PC-9 (cell line): ENCODE measurements around the gene ZCCHC14. TPM values are rescaled to one million over a fixed set of nuclear protein-coding genes. Genes with fewer than 3 reads are reported as not detected.

ENCODE experiments used
- BruUV-seq: library from RNA; stranded (reverse); fragments of 400-500 nt; replicated peaks from 2 replicates; lab custom pipeline; 2021; lab: Mats Ljungman, UMichigan
- CTCF ChIA-PET: fragments of 300-600 bp; sonication (Branson Sonifier 250); formaldehyde crosslinking; loops from one replicate; lab custom pipeline; 2022; ENCODE audit warnings: antibody characterized with exemption; lab: Charles Lee
- POLR2A ChIA-PET: fragments of 300-600 bp; sonication (Branson Sonifier 250); formaldehyde crosslinking; loops from one replicate; lab custom pipeline; 2022; ENCODE audit warnings: antibody characterized with exemption; ENCODE audit not compliant: unreplicated experiment; lab: Charles Lee
- DNase-seq, 2 experiments: peaks; one replicate each; pipeline versions ENCODE4 v3.0.0 to v3.0.0-alpha.2; 2015 to 2022; ENCODE audit warnings: mixed read lengths in 1 of 2
- H2AFZ ChIP-seq: fragments of 200-600 bp; sonication (generic); 2 replicates; pipeline ENCODE4 v1.8.1; 2017; ENCODE audit warnings: antibody characterized with exemption
- H3F3A ChIP-seq: fragments of 200-600 bp; sonication (generic); 2 replicates; pipeline ENCODE4 v1.8.1; 2017; ENCODE audit warnings: antibody characterized with exemption, mild to moderate bottlenecking, low read depth; ENCODE audit not compliant: insufficient read depth
- H3K27ac ChIP-seq: fragments of 200-600 bp; sonication (generic); 2 replicates; pipeline ENCODE4 v1.6.1; 2016; ENCODE audit warnings: mixed run types
- H3K27me3 ChIP-seq: fragments of 200-600 bp; sonication (generic); 2 replicates; pipeline ENCODE4 v1.6.1; 2016; ENCODE audit warnings: low read depth, mixed run types; ENCODE audit not compliant: insufficient read depth
- H3K36me3 ChIP-seq: fragments of 200-600 bp; sonication (generic); 2 replicates; pipeline ENCODE4 v1.6.1; 2016; ENCODE audit warnings: low read depth, mixed run types
- H3K4me1 ChIP-seq: fragments of 200-600 bp; sonication (generic); replicated peaks from 2 replicates; pipeline ENCODE4 v1.6.1; 2016; ENCODE audit warnings: mixed run types; ENCODE audit not compliant: insufficient read depth
- H3K4me2 ChIP-seq: fragments of 200-600 bp; sonication (generic); 2 replicates; pipeline ENCODE4 v1.6.1; 2017; ENCODE audit warnings: mixed run types
- H3K4me3 ChIP-seq: fragments of 200-600 bp; sonication (generic); 2 replicates; pipeline ENCODE4 v1.6.1; 2016; ENCODE audit warnings: mixed run types
- H3K79me2 ChIP-seq: fragments of 200-600 bp; sonication (generic); 2 replicates; pipeline ENCODE4 v1.6.1; 2017; ENCODE audit warnings: low read depth, mixed run types
- H3K9me2 ChIP-seq: fragments of 200-600 bp; sonication (generic); 2 replicates; pipeline ENCODE4 v1.8.1; 2017; ENCODE audit warnings: mild to moderate bottlenecking; ENCODE audit not compliant: insufficient read depth
- H3K9me3 ChIP-seq: fragments of 200-600 bp; sonication (generic); 2 replicates; pipeline ENCODE4 v1.8.1; 2016; ENCODE audit warnings: low read depth; ENCODE audit not compliant: insufficient read depth
- H4K20me1 ChIP-seq: fragments of 200-600 bp; sonication (generic); 2 replicates; pipeline ENCODE4 v1.8.1; 2017; ENCODE audit not compliant: insufficient read depth
- EZH2 ChIP-seq: fragments of 200-600 bp; sonication (generic); IDR thresholded peaks from 2 replicates; pipeline ENCODE4 v1.8.0; 2017; ENCODE audit warnings: antibody characterized with exemption, low read depth
- intact Hi-C: fragments of 100-400 bp; cut with micrococcal nuclease; formaldehyde crosslinking; loops from one replicate; pipeline ENCODE4 v1.10.0; 2022; ENCODE audit not compliant: unreplicated experiment
- total RNA-seq: library from RNA; stranded (reverse); gene quantifications from 2 replicates; pipeline ENCODE4 v1.2.3, GENCODE V29; 2021
- TF ChIP-seq, protein P1 (sequence below): fragments of 200-600 bp; sonication (generic); conservative IDR thresholded peaks from 2 replicates; pipeline ENCODE4 v1.6.1; 2017; ENCODE audit warnings: mixed run types, antibody characterized with exemption, mild to moderate bottlenecking, moderate library complexity

The ZCCHC14 gene
- total RNA-seq, 1 experiment from 2014 or later: 17.9 TPM

DNA sequence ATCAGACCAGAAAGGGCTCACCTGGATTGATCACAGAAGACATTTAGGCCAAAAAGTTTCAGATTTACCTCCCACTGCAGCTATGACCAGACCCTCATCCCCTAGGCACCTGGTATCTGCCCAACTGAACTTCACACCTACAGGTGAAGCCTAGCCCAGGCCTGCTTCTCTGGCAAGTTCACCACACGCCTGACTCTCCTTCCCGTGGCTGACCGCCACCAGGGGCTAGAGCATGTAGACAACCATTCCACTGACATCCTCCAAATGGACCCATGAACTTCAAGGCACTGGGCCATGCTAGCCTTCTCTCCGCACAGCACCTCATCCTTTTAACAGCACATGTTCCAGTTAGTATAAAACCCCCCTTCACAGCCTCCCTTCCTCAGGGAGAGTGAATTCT is 18.8 kb downstream of the ZCCHC14 start:
- CTCF ChIA-PET: no interaction called here
- Histone ChIP-seq H3F3A (no peaks in the 10 kb centered on the region; the same call in 1 of the 2 replicates), H3K27ac (no peak overlapping the region), H3K27me3 (no peaks in the 10 kb centered on the region), H3K4me2 (no peak overlapping the region), H3K36me3 (no peaks in the 10 kb centered on the region), H3K4me3 (no peak overlapping the region), H3K4me1 (no peaks in the 10 kb centered on the region), H4K20me1 (peaks cover 30% of the 10 kb centered on the region), H3K79me2 (peaks cover 38% of the 10 kb centered on the region), H3K9me2 (no peaks in the 10 kb centered on the region), H3K9me3 (no peaks in the 10 kb centered on the region), H2AFZ (no peak overlapping the region)
- intact Hi-C loops: no loop called here
- POLR2A ChIA-PET: no interaction called here
- DNase-seq: no peak
- TF ChIP-seq, protein P1, sequence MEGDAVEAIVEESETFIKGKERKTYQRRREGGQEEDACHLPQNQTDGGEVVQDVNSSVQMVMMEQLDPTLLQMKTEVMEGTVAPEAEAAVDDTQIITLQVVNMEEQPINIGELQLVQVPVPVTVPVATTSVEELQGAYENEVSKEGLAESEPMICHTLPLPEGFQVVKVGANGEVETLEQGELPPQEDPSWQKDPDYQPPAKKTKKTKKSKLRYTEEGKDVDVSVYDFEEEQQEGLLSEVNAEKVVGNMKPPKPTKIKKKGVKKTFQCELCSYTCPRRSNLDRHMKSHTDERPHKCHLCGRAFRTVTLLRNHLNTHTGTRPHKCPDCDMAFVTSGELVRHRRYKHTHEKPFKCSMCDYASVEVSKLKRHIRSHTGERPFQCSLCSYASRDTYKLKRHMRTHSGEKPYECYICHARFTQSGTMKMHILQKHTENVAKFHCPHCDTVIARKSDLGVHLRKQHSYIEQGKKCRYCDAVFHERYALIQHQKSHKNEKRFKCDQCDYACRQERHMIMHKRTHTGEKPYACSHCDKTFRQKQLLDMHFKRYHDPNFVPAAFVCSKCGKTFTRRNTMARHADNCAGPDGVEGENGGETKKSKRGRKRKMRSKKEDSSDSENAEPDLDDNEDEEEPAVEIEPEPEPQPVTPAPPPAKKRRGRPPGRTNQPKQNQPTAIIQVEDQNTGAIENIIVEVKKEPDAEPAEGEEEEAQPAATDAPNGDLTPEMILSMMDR: no peak
- TF ChIP-seq EZH2: no peak
- BruUV-seq: no TSS peak

DNA sequence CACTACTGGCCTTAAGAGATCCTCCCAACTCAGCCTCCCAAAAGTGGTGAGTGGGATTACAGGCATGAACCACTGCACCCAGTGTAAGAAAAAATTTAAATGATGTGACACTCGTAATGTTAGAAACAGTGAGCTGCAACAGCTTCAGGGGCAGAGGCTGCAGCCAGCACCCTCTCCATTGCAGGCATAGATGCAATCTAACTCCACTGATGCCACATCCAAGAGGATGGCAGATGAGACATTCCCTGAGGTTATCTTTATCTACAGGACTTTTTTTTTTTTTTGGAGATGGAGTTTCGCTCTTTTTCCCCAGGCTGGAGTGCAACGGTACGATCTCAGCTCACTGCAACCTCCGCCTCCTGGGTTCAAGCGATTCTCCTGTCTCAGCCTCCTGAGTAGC is 19.9 kb downstream of the ZCCHC14 start:
- no peak overlapping the region for H2AFZ ChIP-seq
- CTCF ChIA-PET: interaction anchor here (0.5 kb wide), 1 partner anchor 47 kb away, joined by 4 read pairs; no protein-coding TSS in a partner anchor
- POLR2A ChIA-PET: no interaction called here
- H3K27ac ChIP-seq: no peak overlapping the region
- H3K79me2 ChIP-seq: peaks cover 38% of the 10 kb centered on the region
- no peaks in the 10 kb centered on the region for H3K36me3 ChIP-seq
- intact Hi-C loops: no loop called here
- H3F3A ChIP-seq: no peaks in the 10 kb centered on the region; the same call in 1 of the 2 replicates
- DNase-seq: no peak
- no peaks in the 10 kb centered on the region for H3K9me2 ChIP-seq
- H3K4me3 ChIP-seq: no peak overlapping the region
- no peaks in the 10 kb centered on the region for H3K4me1 ChIP-seq
- H3K27me3 ChIP-seq: no peaks in the 10 kb centered on the region
- H3K4me2 ChIP-seq: no peak overlapping the region
- BruUV-seq: no TSS peak
- H3K9me3 ChIP-seq: no peaks in the 10 kb centered on the region
- TF ChIP-seq EZH2: no peak
- TF ChIP-seq, protein P1: no peak
- peaks cover 30% of the 10 kb centered on the region for H4K20me1 ChIP-seq

DNA sequence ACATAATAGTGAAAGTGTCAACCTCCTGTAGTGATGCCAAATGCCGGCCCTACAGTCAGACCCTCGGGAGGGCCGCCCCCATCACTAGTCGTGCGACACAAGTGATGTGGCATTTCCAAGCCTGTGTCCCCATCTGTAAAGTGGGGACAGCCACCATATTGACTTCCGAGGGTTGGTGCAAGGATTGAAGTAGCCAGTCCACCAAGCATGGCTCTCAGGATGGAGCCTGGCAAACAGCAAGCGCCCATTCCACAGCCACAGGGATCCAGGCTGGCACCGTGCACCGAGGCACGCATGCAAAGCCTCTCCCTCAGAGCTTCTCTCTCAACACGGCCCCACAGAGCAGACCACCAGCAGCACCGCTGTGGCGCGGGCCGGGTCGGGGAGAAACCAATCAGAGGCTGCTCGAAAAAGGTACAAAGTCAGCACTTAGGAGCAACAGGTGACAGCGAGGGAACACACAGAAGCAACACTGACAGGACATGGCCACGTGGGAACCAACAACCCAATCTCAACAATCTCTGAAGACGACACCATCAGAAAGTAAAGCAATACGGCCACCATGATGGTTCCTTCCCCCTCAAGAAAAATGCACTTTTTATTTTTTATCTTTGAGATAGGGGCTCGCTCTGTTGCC is 20.6 kb downstream of the ZCCHC14 start:
- H3K36me3 ChIP-seq: no peaks in the 10 kb centered on the region
- ChIA-PET POLR2A (no interaction called here), CTCF (interaction anchor here (0.5 kb wide), 1 partner anchor 47 kb away, joined by 4 read pairs; no protein-coding TSS in a partner anchor)
- H3F3A ChIP-seq: no peaks in the 10 kb centered on the region; the same call in 1 of the 2 replicates
- BruUV-seq: no TSS peak
- H3K9me2 ChIP-seq: no peaks in the 10 kb centered on the region
- H2AFZ ChIP-seq: no peak overlapping the region
- no peak overlapping the region for H3K27ac ChIP-seq
- peaks cover 39% of the 10 kb centered on the region for H3K79me2 ChIP-seq
- no peak overlapping the region for H3K4me3 ChIP-seq
- peaks cover 30% of the 10 kb centered on the region for H4K20me1 ChIP-seq
- no peaks in the 10 kb centered on the region for H3K4me1 ChIP-seq
- H3K27me3 ChIP-seq: no peaks in the 10 kb centered on the region
- TF ChIP-seq EZH2: no peak
- TF ChIP-seq, protein P1: no peak
- no peak overlapping the region for H3K4me2 ChIP-seq
- no peaks in the 10 kb centered on the region for H3K9me3 ChIP-seq
- DNase-seq: no peak
- intact Hi-C loops: no loop called here
